ENCODE results near the gene DENND5A.
A peak's percentile ranks its signal among the peaks of the same experiment; 100 is the strongest.

DENND5A gene

DNA sequence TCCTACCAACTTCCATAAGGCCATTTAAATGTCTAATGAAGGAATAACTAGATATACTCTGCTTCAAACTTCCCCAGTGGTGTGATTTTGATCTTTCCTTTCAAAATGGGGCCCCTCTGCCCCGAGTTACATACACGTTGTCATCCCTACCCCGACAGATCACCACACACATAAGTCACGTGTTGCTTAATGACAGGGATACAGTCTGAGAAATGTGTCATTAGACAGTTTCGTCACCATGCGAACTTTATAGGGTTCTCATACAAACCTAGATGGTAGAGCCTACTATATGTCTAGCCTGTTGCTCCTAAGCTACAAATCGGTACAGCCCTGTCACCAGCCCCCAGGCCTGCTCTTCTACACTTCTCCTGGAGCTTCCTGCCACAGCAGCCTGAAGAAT is 124.0 kb downstream of the DENND5A start:
- TF ChIP-seq, protein P1, sequence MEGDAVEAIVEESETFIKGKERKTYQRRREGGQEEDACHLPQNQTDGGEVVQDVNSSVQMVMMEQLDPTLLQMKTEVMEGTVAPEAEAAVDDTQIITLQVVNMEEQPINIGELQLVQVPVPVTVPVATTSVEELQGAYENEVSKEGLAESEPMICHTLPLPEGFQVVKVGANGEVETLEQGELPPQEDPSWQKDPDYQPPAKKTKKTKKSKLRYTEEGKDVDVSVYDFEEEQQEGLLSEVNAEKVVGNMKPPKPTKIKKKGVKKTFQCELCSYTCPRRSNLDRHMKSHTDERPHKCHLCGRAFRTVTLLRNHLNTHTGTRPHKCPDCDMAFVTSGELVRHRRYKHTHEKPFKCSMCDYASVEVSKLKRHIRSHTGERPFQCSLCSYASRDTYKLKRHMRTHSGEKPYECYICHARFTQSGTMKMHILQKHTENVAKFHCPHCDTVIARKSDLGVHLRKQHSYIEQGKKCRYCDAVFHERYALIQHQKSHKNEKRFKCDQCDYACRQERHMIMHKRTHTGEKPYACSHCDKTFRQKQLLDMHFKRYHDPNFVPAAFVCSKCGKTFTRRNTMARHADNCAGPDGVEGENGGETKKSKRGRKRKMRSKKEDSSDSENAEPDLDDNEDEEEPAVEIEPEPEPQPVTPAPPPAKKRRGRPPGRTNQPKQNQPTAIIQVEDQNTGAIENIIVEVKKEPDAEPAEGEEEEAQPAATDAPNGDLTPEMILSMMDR (IDR thresholded peaks at IDR 0.05; ENCODE audit: extremely low read depth, insufficient read depth, missing control alignments), result no peak
- in situ Hi-C loops (cut with MboI; ENCODE audit: low pct_unique_long_range_greater_than_20kb, low sequenced_read_pairs, unreplicated experiment), result no loop called here

DNA sequence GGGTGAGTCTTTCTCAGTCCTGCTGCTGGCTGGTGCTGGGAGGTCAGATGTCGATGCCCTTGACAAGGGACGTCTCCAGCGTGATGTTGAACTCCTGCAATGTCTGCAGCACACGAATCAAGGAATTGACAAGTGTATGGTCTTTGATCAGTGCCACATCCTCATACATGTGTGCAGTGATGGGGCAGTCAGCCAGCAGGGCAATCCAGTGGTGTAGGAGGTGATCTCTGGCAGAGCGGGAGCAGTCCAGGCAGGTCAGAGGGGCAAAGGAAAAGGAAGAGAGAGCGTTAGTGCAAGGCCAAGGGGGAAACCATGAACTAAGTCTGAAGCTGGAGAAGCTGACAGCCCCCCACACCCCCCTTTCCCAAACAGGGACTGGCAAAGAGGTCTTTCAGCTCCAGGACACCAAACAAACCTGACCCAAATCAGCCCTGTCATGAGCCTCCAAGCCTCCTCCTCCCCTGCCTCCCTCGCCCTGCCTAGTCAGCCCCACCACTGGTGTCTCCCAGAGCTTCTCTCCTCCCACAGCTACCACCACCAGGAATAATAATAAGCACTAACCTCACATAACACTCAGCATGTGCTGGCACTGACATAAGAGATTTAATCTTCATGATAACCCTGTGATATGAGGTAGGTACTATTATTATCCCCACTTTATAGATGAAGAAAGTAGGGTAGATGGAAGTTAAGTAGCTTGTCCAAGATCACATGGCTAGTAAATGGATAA is 125.4 kb downstream of the DENND5A start:
- TF ChIP-seq, protein P1 (IDR thresholded peaks at IDR 0.05; ENCODE audit: extremely low read depth, insufficient read depth, missing control alignments), result no peak
- in situ Hi-C loops (cut with MboI; ENCODE audit: low pct_unique_long_range_greater_than_20kb, low sequenced_read_pairs, unreplicated experiment), result loop anchor here (10.0 kb wide), 1 partner anchor 125 kb away; no protein-coding TSS in a partner anchor
- DNase-seq (ENCODE audit: low spot score), result no peak

More for the DNA sequence above, 124.0 kb downstream of the DENND5A start:
- DNase-seq (ENCODE audit: low spot score), result no peak

DNA sequence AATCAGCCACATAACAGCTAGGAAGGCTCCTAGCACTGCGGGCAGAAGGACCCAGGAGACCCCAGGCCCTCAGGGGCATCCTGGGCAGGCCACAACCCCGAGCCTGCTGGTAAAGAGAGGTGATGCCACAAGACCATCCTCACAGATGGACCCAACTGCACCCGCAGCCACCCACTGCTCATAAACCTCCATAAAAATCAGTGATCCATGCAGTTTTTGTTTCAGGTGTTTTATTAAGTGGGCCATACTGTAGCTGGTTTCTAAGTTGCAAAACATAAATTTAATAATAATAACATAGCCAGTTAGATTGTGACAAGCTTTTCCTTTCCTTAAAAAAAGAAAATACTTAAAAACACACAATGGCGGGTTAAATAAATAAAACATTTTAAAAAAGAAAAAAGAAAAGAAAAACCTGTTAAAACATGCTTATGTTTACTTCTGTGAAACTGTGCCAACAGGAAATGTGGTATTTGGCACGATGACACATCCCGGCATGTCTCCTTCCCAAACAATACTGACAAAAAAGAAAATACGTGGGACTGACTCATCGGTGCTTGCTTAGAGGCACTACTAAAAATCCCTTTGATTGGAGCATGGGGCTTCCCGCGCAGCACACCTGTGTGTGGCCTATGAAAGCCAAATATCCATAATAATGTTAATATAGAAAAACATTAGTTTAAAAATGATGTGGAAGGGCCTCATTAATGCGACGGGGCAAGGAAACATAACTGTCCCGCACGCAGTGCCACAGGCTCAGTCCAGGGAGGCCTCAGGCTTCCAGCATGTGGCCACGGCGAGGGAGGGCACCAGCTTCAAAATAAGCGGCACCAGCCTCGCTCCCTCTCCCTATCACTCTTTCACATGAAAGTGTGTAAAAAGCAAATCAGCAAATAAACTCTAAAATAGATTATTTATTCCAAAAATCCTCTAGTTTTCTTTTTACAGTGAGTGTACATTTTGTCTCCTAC is 126.3 kb downstream of the DENND5A start:
- no peak for DNase-seq (ENCODE audit: low spot score)
- in situ Hi-C loops (cut with MboI; ENCODE audit: low pct_unique_long_range_greater_than_20kb, low sequenced_read_pairs, unreplicated experiment), result loop anchor here (10.0 kb wide), 1 partner anchor 124 kb away; no protein-coding TSS in a partner anchor
- TF ChIP-seq, protein P1 (IDR thresholded peaks at IDR 0.05; ENCODE audit: extremely low read depth, insufficient read depth, missing control alignments), result no peak

DNA sequence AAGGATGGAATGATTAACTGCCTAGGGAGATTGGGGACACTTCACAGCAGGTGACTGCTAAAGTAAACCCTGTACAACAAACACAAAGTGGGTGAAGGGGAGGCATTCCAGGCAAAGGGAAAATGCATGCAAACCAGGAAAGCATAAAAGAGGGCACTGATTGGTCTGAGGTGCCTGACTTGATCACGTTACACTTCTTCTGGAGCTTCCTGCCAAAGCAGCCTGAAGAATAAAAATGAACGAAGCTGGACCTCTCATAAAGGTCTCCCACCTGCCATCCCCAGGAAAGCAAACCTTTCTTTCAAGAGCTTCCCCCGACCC is 127.1 kb downstream of the DENND5A start:
- no peak for DNase-seq (ENCODE audit: low spot score)
- in situ Hi-C loops (cut with MboI; ENCODE audit: low pct_unique_long_range_greater_than_20kb, low sequenced_read_pairs, unreplicated experiment), result loop anchor here (10.0 kb wide), 1 partner anchor 123 kb away; no protein-coding TSS in a partner anchor
- TF ChIP-seq, protein P1 (IDR thresholded peaks at IDR 0.05; ENCODE audit: extremely low read depth, insufficient read depth, missing control alignments), result no peak

DNA sequence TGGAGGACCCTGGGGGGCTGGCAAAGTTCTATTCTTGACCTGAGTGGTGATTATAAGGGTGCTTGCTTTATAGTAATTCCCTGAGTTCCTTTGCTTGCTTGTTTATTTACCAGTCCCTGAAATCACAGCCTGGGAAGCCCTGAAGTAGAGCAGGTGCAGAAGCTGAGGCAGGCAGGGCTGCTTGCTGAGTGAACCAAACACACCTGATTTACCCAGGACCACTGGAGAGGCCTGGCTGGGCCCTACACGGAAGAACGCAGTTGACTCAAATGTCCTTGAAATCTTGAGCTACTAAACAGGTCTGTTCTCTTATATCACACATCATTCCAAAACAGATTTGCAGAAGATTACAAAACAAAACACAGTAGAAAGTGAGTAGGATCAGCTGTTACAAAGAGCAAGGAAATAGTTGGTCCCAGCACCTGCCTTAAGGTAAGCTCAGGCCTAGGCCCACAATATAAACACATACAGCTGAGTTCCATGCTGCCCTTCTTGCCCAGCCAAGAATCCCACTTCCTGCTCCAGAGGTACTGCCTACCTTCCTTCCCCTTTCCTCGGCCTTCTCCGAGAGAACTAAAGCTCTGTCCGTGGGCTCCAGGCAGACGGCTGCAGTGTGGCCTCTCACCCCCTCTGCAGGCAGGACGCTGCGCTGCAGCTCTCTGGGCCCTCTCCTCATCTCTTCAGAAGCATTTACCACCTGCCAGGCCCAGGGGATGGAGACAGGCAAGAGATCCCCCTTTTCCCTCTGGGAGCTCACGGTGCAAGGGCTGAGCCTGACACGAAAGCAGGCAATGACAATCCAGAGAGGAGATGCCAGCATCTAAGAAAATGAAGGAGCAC is 127.6 kb downstream of the DENND5A start:
- TF ChIP-seq, protein P1 (IDR thresholded peaks at IDR 0.05; ENCODE audit: extremely low read depth, insufficient read depth, missing control alignments), result peak; percentile 96
- in situ Hi-C loops (cut with MboI; ENCODE audit: low pct_unique_long_range_greater_than_20kb, low sequenced_read_pairs, unreplicated experiment), result loop anchor here (10.0 kb wide), 1 partner anchor 123 kb away; no protein-coding TSS in a partner anchor
- peak; percentile 67 for DNase-seq (ENCODE audit: low spot score)

DNA sequence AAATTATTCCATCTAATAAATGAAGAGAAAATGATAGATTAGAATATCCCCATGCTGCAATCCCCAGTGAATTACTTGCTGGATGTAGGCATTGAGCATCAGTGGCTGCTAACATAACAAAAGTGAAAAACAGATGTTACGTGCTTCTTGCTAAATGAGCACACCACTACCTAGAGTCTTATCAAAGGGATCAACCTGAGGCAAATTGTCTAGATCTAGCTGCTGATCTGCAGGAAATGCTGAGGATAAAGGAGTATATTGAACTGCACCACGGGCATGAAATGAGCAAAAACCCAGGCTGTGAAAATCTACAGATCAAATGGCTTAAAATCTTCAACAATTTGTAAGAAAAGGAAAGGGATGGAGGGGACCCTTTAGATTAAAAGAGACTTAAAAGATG is 128.4 kb downstream of the DENND5A start:
- in situ Hi-C loops (cut with MboI; ENCODE audit: low pct_unique_long_range_greater_than_20kb, low sequenced_read_pairs, unreplicated experiment), result loop anchor here (10.0 kb wide), 1 partner anchor 122 kb away; no protein-coding TSS in a partner anchor
- DNase-seq (ENCODE audit: low spot score), result no peak
- TF ChIP-seq, protein P1 (IDR thresholded peaks at IDR 0.05; ENCODE audit: extremely low read depth, insufficient read depth, missing control alignments), result no peak

Measured in GM13977 (cell line).